GM19240 (cell line): ENCODE measurements around the gene SRP19.
"Not testable (repeated sequence)": the region's sequence is repeated elsewhere in the genome, so short reads cannot be mapped to it uniquely, and the experiment has no call there.

Experiments
- DNase-seq: peaks from one replicate; pipeline ENCODE4 v3.0.0; 2011; ENCODE audit warnings: low spot score; ENCODE audit not compliant: insufficient read length

The SRP19 gene

DNA sequence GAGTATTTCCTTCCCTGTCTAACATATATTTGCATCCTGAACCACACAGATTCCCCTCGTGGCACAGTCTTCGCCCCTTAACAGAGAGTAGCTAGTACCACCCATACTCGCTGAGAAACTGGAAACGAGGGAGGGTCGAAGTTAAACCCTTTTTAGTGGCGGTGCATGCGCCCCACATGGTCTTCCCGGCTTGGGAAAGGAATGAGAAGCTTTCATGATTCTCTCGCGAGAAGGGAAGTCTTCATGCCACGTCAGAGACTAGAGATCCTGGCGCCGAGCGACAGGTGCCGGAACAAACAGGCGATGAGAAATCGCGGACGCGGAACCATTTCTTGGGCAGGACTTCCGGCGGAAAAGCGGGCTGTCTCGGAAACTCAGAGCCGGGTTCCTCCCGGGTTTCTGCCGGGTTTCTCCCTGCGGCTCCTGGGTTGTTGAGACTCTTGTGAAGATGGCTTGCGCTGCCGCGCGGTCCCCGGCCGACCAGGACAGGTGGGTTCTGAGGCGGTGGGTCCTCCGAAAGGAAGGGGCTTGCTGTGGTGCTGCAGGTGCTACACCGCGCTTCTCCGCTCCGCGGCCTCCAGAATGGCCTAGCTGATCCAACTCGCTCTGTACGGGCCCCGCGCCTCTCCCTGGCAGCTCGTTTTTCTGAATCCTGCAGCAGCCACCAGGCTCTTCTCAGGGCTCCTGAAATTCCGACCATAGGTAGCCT is at the start of gene SRP19:
TSS of gene SRP19 (plus strand) at position 359 of the 709 bp plus-strand sequence. CDS start at position 449, 90 bp downstream.
- DNase-seq = peak; percentile 85

DNA sequence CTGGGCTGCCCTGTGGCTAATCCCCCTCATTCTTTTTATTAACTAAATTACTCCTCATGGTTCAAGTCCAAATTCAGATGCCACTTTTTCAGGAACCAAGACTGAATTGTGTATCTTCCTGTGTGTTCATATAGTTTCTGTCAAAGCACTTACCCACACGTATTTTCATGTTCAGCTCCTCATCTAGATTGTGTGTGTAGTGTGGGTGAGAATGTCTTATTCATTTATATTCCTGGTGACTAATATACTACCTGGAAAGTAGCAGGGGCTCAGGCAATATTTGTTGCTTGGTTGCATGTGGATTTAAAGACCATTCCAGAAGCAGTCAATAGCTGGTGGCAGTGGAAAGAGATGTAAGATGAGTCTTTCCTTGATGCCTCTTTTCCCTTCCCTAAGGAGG is 48.5 kb upstream of the SRP19 start:
- DNase-seq = no peak

DNA sequence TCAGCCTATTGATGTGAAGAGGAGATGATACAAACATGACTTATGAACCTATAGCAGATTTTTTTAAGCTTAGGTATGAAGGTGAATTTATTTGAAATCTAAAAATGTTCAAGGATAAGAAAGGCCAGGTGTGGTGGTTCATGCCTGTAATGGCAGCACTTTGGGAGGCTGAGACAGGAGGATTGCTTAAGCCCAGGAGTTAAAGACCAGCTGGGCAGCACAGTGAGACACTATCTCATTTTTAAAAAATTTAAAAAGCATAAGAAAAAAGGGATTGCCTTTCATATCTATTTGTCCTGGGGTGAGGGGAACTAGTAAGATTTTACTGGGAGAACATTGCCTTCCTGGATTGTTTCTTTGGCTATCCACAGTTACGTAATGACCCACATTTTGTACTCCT is 40.8 kb upstream of the SRP19 start:
- DNase-seq = no peak

DNA sequence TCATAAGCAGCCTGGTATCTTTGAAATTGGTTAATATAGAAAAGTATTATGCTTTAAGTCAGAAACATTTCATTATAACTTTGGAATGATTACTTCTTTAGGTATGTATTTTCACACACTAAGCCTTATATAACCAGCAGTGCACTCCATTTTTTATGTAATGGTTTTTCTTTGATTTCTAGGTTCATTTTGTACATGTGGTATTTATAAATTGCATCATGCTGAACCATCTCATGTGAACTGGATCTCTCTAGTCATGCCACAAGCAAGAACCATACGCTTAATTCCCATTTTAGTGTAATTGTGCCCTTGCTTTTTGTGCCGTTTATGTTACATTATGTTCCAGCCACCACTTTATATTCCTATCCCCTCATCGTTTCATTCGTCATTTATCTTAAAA is 38.6 kb upstream of the SRP19 start:
- DNase-seq = no peak

DNA sequence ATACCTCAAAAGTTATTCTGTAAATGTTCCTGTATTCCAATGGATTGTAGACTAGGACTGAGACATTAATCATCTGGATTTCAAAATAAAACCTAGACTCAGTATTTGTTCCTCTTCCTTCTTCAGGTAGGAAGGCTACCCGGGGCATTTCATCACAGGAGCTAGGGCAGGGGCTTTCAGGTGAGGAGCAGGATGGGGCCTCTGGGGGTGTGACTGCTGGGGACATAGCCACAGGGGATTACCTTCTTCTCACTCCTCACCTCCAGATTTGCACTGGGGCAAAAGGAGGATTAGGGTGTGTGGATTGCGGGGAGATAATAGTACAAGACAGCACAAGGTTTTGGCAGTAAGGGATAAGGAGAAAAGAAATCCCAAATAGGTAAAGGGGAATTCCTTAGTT is 37.9 kb upstream of the SRP19 start:
- DNase-seq = no peak

DNA sequence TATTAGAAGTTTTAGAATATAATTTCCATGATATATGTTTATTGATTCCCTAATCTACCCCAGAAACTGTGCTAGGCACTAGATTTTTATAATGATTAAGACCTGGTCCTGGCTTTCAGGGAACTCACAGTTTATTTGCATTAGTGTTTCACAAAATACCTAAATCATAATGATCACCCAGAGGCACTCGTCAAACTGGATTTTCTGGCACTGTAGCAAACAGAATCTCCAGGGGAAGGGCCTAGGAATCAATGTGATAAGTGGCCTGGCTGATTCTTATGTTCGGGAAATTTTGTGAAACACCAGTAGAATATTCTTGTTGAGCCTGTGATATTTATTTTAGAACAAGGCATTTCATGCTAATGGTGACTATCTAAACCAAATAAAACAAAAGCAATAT is 37.4 kb upstream of the SRP19 start:
- no peak for DNase-seq

DNA sequence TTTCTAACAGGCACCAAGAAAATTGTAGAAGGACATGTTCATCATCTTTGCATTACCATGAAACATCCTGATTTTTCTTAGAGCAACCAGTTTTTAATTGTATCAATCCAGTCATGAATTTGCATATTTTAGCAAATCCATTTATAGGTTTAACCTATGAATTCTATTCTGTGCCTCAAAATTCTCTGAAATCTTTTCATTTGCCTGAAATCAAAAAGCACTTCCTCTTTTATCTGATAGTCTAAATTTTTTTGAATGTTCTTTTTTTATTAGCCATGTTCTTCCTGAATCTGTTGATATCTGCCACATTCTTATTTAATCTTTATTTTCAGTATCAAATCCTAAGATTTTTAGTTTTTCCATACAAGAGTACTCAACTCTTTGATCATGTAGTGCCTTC is 36.9 kb upstream of the SRP19 start:
- DNase-seq = no peak

DNA sequence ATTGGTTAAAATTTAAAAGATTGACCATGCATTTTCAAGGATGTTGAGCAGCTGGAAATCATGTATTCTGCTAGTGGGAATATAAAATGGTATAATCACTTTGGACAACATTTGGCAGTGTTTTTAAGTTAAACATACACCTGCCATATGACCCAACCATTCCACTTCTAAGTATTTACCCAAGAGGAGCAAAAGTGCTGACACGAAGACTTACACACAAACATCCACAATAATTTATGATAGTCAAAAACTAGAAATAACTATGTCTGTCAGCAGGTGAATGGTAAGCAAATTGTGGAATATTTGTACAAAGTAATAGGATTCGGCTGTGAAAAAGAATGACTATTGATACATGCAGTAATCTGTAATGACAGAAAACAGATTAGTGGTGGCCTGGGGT is 30.7 kb upstream of the SRP19 start:
- DNase-seq = no peak

DNA sequence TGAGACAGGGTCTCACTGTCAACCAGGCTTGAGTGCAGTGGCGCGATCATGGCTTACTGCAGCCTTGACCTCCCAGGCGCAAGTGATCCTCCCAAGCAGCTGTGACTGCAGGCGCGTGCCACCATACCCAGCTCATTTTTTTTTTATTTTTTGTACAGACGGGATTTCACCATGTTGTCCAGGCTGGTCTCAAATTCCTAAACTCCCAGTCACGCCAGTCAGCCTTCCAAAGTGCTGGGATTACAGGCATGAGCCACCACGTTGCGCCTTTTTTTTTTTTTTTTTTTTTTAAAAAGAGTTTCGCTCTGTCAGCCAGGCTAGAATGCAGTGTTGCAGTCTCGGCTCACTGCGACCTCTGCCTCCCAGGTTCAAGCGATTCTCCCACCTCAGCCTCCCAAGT is 27.1 kb upstream of the SRP19 start:
- DNase-seq = no peak

DNA sequence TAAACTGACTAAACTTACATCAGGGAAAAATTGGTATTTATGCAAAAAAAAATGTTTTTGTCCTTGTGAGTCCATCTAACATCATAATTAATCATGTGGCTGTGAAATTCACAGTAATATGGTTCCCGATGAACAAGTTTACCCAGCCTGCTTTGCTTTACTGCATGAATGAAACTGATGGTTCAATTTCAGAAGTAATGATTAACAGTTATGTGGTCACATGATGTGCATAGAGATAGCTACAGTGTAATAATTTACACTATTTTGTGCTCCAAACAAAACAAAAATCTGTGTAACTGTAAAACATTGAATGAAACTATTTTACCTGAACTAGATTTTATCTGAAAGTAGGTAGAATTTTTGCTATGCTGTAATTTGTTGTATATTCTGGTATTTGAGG is 16.6 kb upstream of the SRP19 start:
- DNase-seq = no peak

DNA sequence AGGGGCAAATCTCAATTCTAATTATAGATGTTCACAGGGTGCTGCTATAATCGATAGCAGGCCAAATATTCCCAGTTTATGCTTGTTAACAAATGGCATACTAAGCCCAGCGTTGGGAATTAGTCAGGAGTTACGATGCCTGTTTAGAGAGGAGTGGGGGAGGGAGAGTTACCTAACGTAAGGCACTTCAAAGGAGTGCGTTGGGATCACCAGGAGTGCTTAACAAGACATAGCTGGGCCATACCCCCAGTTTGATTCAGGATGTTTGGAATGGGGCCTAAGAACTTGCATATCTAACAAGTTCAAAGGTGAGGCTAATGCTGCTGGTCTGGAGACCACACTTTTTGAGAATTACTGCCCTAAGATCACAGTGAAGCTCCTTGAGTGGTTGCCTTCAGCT is 14.5 kb upstream of the SRP19 start:
- no peak for DNase-seq

DNA sequence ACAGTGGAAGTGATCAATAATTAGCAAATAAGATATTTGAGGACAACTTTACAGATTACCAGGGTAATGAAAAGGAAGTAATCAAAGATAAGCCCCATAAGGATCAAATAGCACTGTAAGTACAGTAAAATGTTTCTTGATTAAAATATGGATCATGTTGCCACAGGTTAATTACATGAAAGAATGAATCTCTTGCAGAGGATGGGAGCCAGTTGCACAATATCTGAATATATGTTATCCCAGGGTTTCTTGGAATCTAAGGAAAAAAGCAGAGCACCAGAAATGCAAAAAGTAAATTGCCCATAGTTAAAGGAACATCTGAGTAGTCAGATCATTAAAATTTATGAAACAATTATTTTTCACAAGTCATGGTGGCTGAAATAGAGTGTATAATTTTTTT is 13.8 kb upstream of the SRP19 start:
- no peak for DNase-seq

DNA sequence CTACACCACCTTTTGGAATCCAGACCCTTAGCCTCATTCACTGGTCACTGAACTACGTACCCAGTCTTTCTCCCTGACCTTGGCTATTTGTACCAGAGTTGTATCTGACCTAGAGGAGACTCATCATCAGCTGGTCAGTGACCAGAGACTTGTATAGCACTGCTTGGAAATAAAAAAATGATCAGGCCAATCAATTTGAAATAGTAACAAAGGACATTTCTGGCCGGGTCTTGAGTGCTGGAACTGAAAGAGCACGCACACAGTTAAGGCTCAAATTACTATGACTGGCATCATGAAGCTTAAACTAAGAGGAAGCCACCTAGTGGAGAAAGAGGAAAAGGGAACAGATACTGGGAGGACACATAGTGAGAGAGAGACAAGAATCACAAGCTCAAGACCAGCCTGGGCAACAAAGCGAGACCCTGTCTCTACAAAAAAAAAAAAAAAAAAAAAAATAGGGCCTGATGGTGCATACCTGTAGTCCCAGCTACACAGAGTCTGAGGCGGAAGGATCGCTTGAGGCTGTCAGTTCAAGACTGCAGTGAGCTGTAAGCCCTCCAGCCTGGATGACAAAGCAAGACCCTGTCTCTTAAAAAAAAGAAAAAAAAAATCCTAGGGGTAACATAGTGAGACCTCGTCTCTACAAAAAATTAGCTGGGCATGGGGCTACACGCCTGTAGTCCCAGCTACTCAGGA is 12.8 kb upstream of the SRP19 start:
- peak; percentile 4 for DNase-seq

DNA sequence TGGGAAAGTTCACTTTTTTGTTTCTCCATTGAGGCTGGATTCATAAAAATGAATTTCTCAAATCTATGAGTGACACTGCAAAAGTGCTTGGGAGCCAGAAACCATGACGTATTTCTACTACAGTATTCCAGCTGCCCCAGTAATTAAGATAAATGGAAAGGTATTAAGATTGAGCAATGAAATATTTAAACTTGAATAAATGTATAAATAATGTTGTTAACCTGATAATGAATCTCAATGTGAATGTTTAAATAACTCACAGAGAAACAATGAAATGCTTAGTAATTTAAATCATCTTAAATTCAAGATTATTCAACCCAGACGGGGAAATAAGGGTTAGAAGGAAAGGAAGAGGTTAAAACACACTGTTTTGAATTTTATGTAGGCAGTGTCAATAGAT is 11.2 kb upstream of the SRP19 start:
- DNase-seq = no peak

DNA sequence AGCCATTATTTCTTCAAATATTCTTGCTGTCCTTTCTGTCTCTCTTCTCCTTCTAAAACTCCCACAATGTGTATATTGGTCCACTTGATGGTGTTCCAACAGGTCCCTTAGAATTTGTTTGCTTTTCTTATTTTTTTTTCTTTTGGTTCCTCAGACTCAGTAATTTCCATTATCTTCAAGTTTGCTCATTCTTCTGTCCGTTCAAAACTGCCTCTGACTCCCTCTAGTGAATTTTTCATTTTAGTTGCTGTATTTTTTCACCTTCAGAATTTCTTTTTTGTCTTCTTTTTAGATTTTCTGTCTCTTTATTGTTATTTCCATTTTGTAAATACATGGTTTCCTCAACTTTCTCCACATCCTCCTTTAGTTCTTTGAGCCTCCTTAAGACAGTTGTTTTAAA is 6.4 kb upstream of the SRP19 start:
- DNase-seq = no peak

DNA sequence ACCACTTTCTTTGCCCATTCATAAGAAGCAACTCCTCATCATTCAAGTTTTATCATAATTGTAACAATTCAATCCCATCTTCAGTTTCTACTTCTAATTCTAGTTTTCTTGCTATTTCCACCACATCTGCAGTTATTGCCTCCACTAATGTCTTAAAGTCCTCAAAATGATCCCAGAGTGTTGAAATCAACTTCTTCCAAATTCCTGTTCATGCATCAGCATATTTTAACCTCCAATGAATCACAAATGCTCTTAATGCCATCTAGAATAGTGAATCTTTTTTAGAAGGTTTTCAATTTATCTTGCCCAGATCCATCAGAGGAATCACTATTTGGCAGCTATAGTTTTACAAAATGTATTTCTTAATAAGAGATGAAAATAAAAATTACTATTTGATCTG is 3.2 kb upstream of the SRP19 start:
- no peak for DNase-seq

DNA sequence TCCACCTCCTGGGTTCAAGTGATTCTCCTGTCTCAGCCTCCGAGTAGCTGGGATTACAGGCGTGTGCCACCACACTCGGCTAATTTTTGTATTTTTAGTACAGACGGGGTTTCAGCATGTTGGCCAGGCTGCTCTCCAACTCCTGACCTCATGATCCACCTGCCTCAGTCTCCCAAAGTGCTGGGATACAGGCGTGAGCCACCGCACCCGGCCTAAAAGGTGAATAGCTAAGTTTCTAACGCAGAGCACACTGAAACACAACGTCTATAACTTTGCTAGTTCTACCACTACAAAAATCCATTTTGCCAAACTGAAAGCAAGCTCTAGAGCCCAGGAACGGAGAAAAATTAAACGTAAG is 537 bp upstream of the SRP19 start:
- not testable (repeated sequence) for DNase-seq

DNA sequence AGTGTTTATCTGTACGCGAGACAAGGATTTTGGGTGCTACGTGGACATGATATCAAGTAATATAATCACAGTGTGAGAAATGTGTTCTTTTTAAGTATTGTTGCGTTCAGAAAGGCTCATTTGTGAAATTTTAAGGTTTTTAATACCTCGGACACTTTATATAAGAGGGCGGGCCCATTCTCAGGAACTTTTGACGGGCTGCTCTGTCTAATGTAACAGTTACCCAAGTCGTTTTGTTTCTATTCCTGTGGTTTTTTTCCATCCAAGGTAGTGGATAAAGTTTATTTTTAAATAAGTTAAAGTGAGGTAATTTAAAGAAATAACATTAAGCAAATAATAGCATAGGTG is 525 bp downstream of the SRP19 start:
- no peak for DNase-seq

DNA sequence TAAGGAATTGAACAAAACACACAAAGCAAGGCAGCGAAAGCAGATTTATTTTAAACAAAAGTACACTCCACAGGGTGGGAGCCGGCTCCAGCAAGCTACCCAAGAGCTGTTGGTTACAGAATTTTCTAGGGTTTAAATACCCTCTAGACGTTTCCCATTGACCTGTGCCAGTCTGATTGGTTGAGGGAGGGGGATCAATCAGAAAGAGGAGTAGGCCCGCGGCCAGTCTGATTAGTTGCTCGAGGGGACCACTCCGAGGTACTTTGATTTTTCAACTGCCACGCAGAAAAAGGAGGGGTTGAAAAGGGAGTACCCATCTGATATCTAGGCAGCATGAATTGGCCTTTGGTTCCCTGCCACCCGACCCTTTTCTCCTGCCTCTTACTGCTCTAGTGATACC is 998 bp downstream of the SRP19 start:
- no peak for DNase-seq

DNA sequence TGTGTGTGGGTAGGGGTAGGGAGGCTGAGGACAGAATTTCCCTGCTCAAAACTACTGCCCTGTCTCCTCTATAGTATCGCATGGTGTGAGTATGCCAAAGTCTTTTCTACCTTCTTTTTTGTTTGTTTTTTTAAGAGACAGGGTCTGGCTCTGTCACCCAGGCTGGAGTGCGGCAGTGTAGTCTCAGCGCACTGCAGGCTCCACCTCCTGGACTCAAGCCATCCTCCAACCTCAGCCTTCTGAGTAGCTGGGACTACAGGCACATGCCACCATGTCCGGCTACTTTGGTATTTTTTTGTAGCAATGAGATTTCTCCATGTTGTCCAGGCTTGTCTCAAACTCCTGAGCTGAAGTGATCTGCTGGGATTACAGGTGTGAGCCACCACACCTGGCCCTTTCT is 2.5 kb downstream of the SRP19 start:
- DNase-seq = no peak

DNA sequence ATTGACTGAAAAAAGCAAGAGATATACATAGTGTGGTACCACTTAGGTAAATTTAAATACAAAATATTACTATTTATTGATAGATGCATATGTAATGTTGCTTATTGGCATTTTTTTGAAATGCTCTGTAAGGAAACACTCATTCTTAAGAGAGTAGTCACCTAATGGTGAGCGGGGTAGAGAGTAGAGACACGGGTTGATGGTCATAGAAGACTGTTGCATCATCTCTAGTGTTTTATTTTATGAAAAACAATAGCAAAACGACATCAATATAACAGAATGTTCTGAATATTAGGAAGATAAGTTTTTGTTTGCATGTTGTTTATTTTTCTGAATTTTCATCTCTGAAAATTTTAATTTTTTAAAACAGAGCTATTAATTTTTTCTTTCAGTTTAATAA is 4.0 kb downstream of the SRP19 start:
- DNase-seq = no peak

DNA sequence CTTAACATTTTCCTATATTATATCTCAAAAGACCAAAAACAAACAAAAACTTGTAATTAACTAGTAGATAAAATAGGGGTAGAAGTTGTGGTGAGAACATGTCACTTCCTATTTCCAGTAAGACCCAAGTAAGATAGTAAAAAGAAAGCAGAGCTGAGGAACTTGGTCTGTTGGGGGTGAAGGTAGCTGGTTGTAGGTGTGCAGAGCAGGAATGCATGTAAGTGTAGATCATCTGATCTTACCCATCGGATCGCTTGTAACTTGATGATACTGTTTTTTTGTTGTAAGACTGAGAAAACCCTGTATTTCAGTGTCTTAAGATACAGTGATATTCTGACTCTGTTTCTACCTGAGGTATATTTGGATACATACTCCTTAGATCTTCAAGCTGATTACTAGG is 5.7 kb downstream of the SRP19 start:
- no peak for DNase-seq

DNA sequence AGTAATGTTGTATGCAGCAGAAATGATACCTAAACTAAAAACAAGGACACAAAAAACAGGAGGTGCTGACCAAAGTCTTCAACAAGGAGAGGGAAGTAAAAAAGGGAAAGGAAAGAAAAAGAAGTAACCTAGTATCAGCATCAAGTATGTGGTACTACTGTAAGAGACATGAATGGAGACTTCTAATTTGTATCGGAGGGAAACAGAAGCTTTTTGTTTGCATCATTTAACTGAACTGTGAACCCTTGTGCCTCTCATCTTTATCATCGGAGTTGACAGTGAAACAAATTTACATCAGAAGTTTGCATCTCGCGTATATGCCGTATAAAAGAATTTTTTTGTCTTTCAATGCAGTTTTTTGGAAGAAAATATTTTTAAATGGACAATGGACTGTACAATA is 6.3 kb downstream of the SRP19 start:
- DNase-seq = no peak

DNA sequence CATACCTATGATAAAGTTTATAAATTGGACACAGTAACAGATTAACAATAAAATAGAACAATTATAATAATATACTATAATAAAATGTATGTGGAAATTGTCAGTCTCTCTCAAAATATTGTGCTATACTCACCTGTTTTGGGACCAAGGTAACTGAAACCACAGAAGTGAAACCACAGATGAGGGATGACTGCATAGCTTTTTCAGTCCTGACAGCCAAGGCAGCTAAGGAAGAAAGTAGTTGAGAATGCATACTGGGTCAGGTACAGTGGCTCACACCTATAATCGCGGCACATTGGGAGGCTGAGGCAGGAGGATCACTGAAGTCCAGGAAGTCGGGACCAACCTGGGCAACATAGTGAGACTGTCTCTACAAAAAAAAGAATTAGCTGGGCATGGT is 8.9 kb downstream of the SRP19 start:
- no peak for DNase-seq
